HepG2 (cell line): ENCODE measurements around the gene COA5. TPM values are rescaled to one million over a fixed set of nuclear protein-coding genes. Genes with fewer than 3 reads are reported as not detected.

Experiments used
- CBX1 ChIP-seq: IDR thresholded peaks from one replicate; pipeline ENCODE4 v1.6.1; 2016; ENCODE audit warnings: antibody characterized with exemption, low read depth
- HNF1B ChIP-seq: sonication (generic); formaldehyde crosslinking; IDR thresholded peaks from 2 replicates; pipeline ENCODE4 v1.5.1; 2020; ENCODE audit warnings: mild to moderate bottlenecking, moderate library complexity, missing genetic modification reagents
- JARID2 ChIP-seq: sonication (generic); formaldehyde crosslinking; IDR thresholded peaks from 2 replicates; pipeline ENCODE4 v1.8.1; 2023; ENCODE audit warnings: missing genetic modification reagents, inconsistent platforms; ENCODE audit not compliant: insufficient replicate concordance
- ONECUT2 ChIP-seq: sonication (generic); formaldehyde crosslinking; IDR thresholded peaks from 2 replicates; pipeline ENCODE4 v1.4.0; 2020; ENCODE audit warnings: missing genetic modification reagents
- POLR2A ChIP-seq, 2 experiments: IDR thresholded peaks; 2 replicates each; pipeline ENCODE4 v1.6.1; 2011; ENCODE audit warnings: low read depth in 2 of 2, low read length in 2 of 2, mild to moderate bottlenecking in 1 of 2, moderate library complexity in 1 of 2; ENCODE audit not compliant: insufficient read depth in 1 of 2
- SIX4 ChIP-seq: sonication (generic); formaldehyde crosslinking; IDR thresholded peaks from 2 replicates; pipeline ENCODE4 v1.4.0; 2020; ENCODE audit warnings: missing genetic modification reagents
- TBX3 ChIP-seq: fragments of 450-650 bp; IDR thresholded peaks from 2 replicates; pipeline ENCODE4 v1.6.1; 2017; ENCODE audit warnings: antibody characterized with exemption, mild to moderate bottlenecking, inconsistent platforms, borderline replicate concordance
- TERF1 ChIP-seq: sonication (generic); formaldehyde crosslinking; IDR thresholded peaks from 2 replicates; pipeline ENCODE4 v1.8.0; 2022; ENCODE audit warnings: mild to moderate bottlenecking, missing genetic modification reagents, moderate library complexity
- THAP11 ChIP-seq: IDR thresholded peaks from 2 replicates; pipeline ENCODE4 v1.6.1; 2016; ENCODE audit warnings: missing biosample characterization, missing genetic modification reagents
- TRIM24 ChIP-seq: sonication (generic); formaldehyde crosslinking; IDR thresholded peaks from 2 replicates; pipeline ENCODE4 v1.8.0; 2022; ENCODE audit warnings: mild to moderate bottlenecking, missing genetic modification reagents
- ZHX2 ChIP-seq, 2 experiments: sonication (generic) in 1 of 2; formaldehyde crosslinking in 1 of 2; IDR thresholded peaks; 2 replicates each; pipeline versions ENCODE4 v1.6.1 to v1.9.0; 2014 to 2022; ENCODE audit warnings: antibody characterized with exemption in 1 of 2, borderline replicate concordance in 1 of 2, inconsistent platforms in 1 of 2, low read depth in 1 of 2, missing genetic modification reagents in 1 of 2
- ZNF329 ChIP-seq: sonication (generic); formaldehyde crosslinking; IDR thresholded peaks from 2 replicates; pipeline ENCODE4 v1.9.0; 2021; ENCODE audit warnings: low read depth, mild to moderate bottlenecking, missing genetic modification reagents
- ZNF335 ChIP-seq: sonication (generic); formaldehyde crosslinking; IDR thresholded peaks from 2 replicates; pipeline ENCODE4 v1.4.0; 2020; ENCODE audit warnings: missing genetic modification reagents
- ZNF510 ChIP-seq: sonication (generic); formaldehyde crosslinking; IDR thresholded peaks from 2 replicates; pipeline ENCODE4 v1.4.0; 2020; ENCODE audit warnings: low read depth, mild to moderate bottlenecking, missing genetic modification reagents
- ZNF75D ChIP-seq: sonication (generic); formaldehyde crosslinking; IDR thresholded peaks from 2 replicates; pipeline ENCODE4 v1.8.1; 2023; ENCODE audit warnings: missing genetic modification reagents, mild to moderate bottlenecking, borderline replicate concordance
- polyA plus RNA-seq, 8 experiments: library from polyadenylated mRNA; depleted of rRNA in 3 of 8; stranded (reverse) in 7 of 8; unstranded in 1 of 8; fragments of >200 nt; fragmentation: Illumina TruSeq in 4 of 8; extraction: Trizol in 4 of 8; gene quantifications; 2 replicates each; pipeline versions ENCODE4 v1.2.1 to v1.2.3, GENCODE V29; 2011 to 2016; ENCODE audit warnings: low read depth in 4 of 8, missing spikeins in 1 of 8, mixed read lengths in 1 of 8; ENCODE audit not compliant: insufficient read depth in 1 of 8
- total RNA-seq, 5 experiments: library from RNA; depleted of rRNA; stranded (reverse); fragments of >200 nt; fragmentation: Illumina TruSeq; extraction: Trizol; gene quantifications; 2 replicates each; pipeline ENCODE4 v1.2.3, GENCODE V29; 2016; ENCODE audit warnings: low read depth in 1 of 5
- TF ChIP-seq, protein P1 (sequence below): sonication (generic); formaldehyde crosslinking; IDR thresholded peaks from 2 replicates; pipeline ENCODE4 v1.5.0; 2020; ENCODE audit warnings: missing genetic modification reagents
- TF ChIP-seq, protein P2 (sequence below): sonication (generic); formaldehyde crosslinking; conservative IDR thresholded peaks from 2 replicates; pipeline ENCODE4 v1.8.0; 2022; ENCODE audit warnings: low read depth, missing genetic modification reagents
- TF ChIP-seq, protein P3 (sequence below): sonication (generic); formaldehyde crosslinking; IDR thresholded peaks from 2 replicates; pipeline ENCODE4 v1.4.0; 2020; ENCODE audit warnings: mild to moderate bottlenecking, missing genetic modification reagents

Gene COA5
- total and polyA plus RNA-seq, 2 of the 13 experiments (the other 11 are each of a cell fraction or from before 2014, with no cell fraction given), result 43.6 to 64.5 TPM

GRCh38 chr2:98601532-98602132, 6.7 kb downstream of the COA5 start (continued):
- TF ChIP-seq ZHX2 (IDR thresholded peaks at IDR 0.05; ENCODE audit: low read depth) (no peak), ZHX2 (CRISPR knock-in tag; IDR thresholded peaks at IDR 0.05; ENCODE audit: borderline replicate concordance) (no peak), ZNF510 (no peak), ZNF335 (CRISPR knock-in tag) (no peak), TERF1 (CRISPR knock-in tag) (no peak), CBX1 (no peak), POLR2A (IDR thresholded peaks at IDR 0.05; ENCODE audit: insufficient read depth in 1 of 2, low read depth in 2 of 2, low read length in 2 of 2) (0 out of 4 replicates have a peak, but pooled peaks of 1 of the 2 experiments have one; percentile 12), ZNF75D (CRISPR knock-in tag) (no peak), JARID2 (CRISPR knock-in tag) (no peak), SIX4 (CRISPR knock-in tag) (no peak), ZNF329 (no peak), TBX3 (no peak), ONECUT2 (CRISPR knock-in tag) (no peak), TRIM24 (no peak), HNF1B (CRISPR knock-in tag) (peak; percentile 69), THAP11 (CRISPR knock-in tag) (no peak)
- TF ChIP-seq, protein P1, sequence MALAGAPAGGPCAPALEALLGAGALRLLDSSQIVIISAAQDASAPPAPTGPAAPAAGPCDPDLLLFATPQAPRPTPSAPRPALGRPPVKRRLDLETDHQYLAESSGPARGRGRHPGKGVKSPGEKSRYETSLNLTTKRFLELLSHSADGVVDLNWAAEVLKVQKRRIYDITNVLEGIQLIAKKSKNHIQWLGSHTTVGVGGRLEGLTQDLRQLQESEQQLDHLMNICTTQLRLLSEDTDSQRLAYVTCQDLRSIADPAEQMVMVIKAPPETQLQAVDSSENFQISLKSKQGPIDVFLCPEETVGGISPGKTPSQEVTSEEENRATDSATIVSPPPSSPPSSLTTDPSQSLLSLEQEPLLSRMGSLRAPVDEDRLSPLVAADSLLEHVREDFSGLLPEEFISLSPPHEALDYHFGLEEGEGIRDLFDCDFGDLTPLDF (CRISPR knock-in tag), result no peak
- TF ChIP-seq, protein P2, sequence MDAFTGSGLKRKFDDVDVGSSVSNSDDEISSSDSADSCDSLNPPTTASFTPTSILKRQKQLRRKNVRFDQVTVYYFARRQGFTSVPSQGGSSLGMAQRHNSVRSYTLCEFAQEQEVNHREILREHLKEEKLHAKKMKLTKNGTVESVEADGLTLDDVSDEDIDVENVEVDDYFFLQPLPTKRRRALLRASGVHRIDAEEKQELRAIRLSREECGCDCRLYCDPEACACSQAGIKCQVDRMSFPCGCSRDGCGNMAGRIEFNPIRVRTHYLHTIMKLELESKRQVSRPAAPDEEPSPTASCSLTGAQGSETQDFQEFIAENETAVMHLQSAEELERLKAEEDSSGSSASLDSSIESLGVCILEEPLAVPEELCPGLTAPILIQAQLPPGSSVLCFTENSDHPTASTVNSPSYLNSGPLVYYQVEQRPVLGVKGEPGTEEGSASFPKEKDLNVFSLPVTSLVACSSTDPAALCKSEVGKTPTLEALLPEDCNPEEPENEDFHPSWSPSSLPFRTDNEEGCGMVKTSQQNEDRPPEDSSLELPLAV (CRISPR knock-in tag), result no peak
- TF ChIP-seq, protein P3, sequence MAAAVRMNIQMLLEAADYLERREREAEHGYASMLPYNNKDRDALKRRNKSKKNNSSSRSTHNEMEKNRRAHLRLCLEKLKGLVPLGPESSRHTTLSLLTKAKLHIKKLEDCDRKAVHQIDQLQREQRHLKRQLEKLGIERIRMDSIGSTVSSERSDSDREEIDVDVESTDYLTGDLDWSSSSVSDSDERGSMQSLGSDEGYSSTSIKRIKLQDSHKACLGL (CRISPR knock-in tag), result no peak
